ENCODE data around the gene DCTN5.
"Not testable (repeated sequence)": the region's sequence is repeated elsewhere in the genome, so short reads cannot be mapped to it uniquely, and the experiment has no call there.

Gene DCTN5

GRCh38 chr16:23640931-23641765, at the start of gene DCTN5, which contains the start of gene PALB2:
Gene DCTN5, plus strand, starts transcription at chr16:23641466. Its CDS starts 77 bp downstream, at chr16:23641543.
Gene PALB2, minus strand, starts transcription at chr16:23641310. Its CDS starts 153 bp downstream, at chr16:23641157.
- peak; percentile 98 for DNase-seq

GRCh38 chr16:23594186-23594585, 47.1 kb upstream of the DCTN5 start:
- DNase-seq = no peak

- peak; percentile 55 for DNase-seq
Observed at GRCh38 chr16:23595246-23595950, 45.9 kb upstream of the DCTN5 start.

GRCh38 chr16:23595951-23596720, 45.1 kb upstream of the DCTN5 start, which contains the start of gene NDUFAB1:
Gene NDUFAB1, minus strand, starts transcription at chr16:23596316. Its CDS starts 26 bp downstream, at chr16:23596290.
- peak; percentile 95 for DNase-seq

GRCh38 chr16:23597003-23597756, 44.1 kb upstream of the DCTN5 start:
- DNase-seq = peak; percentile 74

- no peak for DNase-seq
Observed at GRCh38 chr16:23607726-23608125, 33.5 kb upstream of the DCTN5 start.

- no peak for DNase-seq
Observed at GRCh38 chr16:23608194-23608593, 33.1 kb upstream of the DCTN5 start.

GRCh38 chr16:23609929-23610328, 31.3 kb upstream of the DCTN5 start:
- no peak for DNase-seq

GRCh38 chr16:23610905-23611304, 30.4 kb upstream of the DCTN5 start:
- not testable (repeated sequence) for DNase-seq

- no peak for DNase-seq
Observed at GRCh38 chr16:23611936-23612335, 29.3 kb upstream of the DCTN5 start.

GRCh38 chr16:23615805-23616204, 25.5 kb upstream of the DCTN5 start:
- DNase-seq = no peak

GRCh38 chr16:23624092-23624491, 17.2 kb upstream of the DCTN5 start:
- no peak for DNase-seq

GRCh38 chr16:23629516-23629915, 11.8 kb upstream of the DCTN5 start:
- no peak for DNase-seq

- DNase-seq = not testable (repeated sequence)
Observed at GRCh38 chr16:23631874-23632273, 9.4 kb upstream of the DCTN5 start.

- no peak for DNase-seq
Observed at GRCh38 chr16:23634461-23635036, 6.7 kb upstream of the DCTN5 start.

GRCh38 chr16:23635958-23636357, 5.3 kb upstream of the DCTN5 start:
- no peak for DNase-seq

GRCh38 chr16:23640615-23640930, 693 bp upstream of the DCTN5 start:
- no peak for DNase-seq

GRCh38 chr16:23642246-23642774, 1.0 kb downstream of the DCTN5 start:
- DNase-seq = no peak

- no peak for DNase-seq
Observed at GRCh38 chr16:23650674-23651416, 9.6 kb downstream of the DCTN5 start.

- no peak for DNase-seq
Observed at GRCh38 chr16:23651943-23652468, 10.7 kb downstream of the DCTN5 start.

- no peak for DNase-seq
Observed at GRCh38 chr16:23663918-23664317, 22.7 kb downstream of the DCTN5 start.

All from NCI-H69 (cell line).